GM18868 (cell line): ENCODE measurements around the gene TMEM158.

ENCODE experiments used
- ATAC-seq: cut with Tn5 transposase; IDR thresholded peaks from one replicate; pipeline ENCODE4 v1.9.1; 2021; ENCODE audit warnings: mild to moderate bottlenecking, moderate library complexity; ENCODE audit not compliant: unreplicated experiment

Gene TMEM158

GRCh38 chr3:45205126-45205525, 21.0 kb downstream of the TMEM158 start:
- ATAC-seq, result no peak

GRCh38 chr3:45204136-45204535, 22.0 kb downstream of the TMEM158 start:
- ATAC-seq, result no peak

- ATAC-seq, result no peak
Observed at GRCh38 chr3:45199837-45200648, 26.0 kb downstream of the TMEM158 start.

- no peak for ATAC-seq
Observed at GRCh38 chr3:45198264-45199260, 27.5 kb downstream of the TMEM158 start.

GRCh38 chr3:45194791-45195190, 31.3 kb downstream of the TMEM158 start:
- no peak for ATAC-seq

GRCh38 chr3:45191924-45192417, 34.1 kb downstream of the TMEM158 start:
- no peak for ATAC-seq

- ATAC-seq, result no peak
Observed at GRCh38 chr3:45191424-45191823, 34.7 kb downstream of the TMEM158 start.

- ATAC-seq, result no peak
Observed at GRCh38 chr3:45188719-45189659, 37.1 kb downstream of the TMEM158 start.

- no peak for ATAC-seq
Observed at GRCh38 chr3:45187694-45188141, 38.4 kb downstream of the TMEM158 start.

- no peak for ATAC-seq
Observed at GRCh38 chr3:45186871-45187270, 39.2 kb downstream of the TMEM158 start.

GRCh38 chr3:45185461-45185860, 40.6 kb downstream of the TMEM158 start:
- ATAC-seq, result no peak

GRCh38 chr3:45185052-45185451, 41.0 kb downstream of the TMEM158 start:
- no peak for ATAC-seq

GRCh38 chr3:45183872-45184262, 42.2 kb downstream of the TMEM158 start:
- ATAC-seq, result no peak

- no peak for ATAC-seq
Observed at GRCh38 chr3:45182915-45183871, 42.9 kb downstream of the TMEM158 start.

GRCh38 chr3:45181496-45181895, 44.6 kb downstream of the TMEM158 start:
- ATAC-seq, result no peak

GRCh38 chr3:45180899-45181298, 45.2 kb downstream of the TMEM158 start:
- no peak for ATAC-seq

GRCh38 chr3:45180051-45180450, 46.0 kb downstream of the TMEM158 start:
- no peak for ATAC-seq

- no peak for ATAC-seq
Observed at GRCh38 chr3:45179163-45179562, 46.9 kb downstream of the TMEM158 start.
